Measurements from ENCODE around the gene ZBTB17.

- TF ChIP-seq JUND (IDR thresholded peaks at IDR 0.05; ENCODE audit: low read length): no peak
- TF ChIP-seq CTCF (IDR thresholded peaks at IDR 0.05; ENCODE audit: control extremely low read depth in 1 of 3, insufficient read depth in 1 of 3, low read depth in 1 of 3, low read length in 3 of 3): no peak
- no peak for TF ChIP-seq EZH2 (IDR thresholded peaks at IDR 0.05; ENCODE audit: low read depth, low read length, severe bottlenecking)
Observed at GRCh38 chr1:15916916-15917315, 59.0 kb downstream of the ZBTB17 start.

Measured in H1 (cell line).